GM10266 (cell line): ENCODE measurements around the gene RPS3A.
"Not testable (repeated sequence)": the region's sequence is repeated elsewhere in the genome, so short reads cannot be mapped to it uniquely, and the experiment has no call there.

ENCODE experiments used
- DNase-seq: peaks from one replicate; pipeline ENCODE4 v3.0.0; 2012; ENCODE audit errors: extremely low spot score
- CTCF ChIP-seq: IDR thresholded peaks from 2 replicates; pipeline ENCODE4 v1.5.1; 2012; ENCODE audit warnings: mild to moderate bottlenecking, low read depth; ENCODE audit not compliant: control insufficient read depth, insufficient read depth; ENCODE audit errors: missing control alignments

The RPS3A gene

DNA sequence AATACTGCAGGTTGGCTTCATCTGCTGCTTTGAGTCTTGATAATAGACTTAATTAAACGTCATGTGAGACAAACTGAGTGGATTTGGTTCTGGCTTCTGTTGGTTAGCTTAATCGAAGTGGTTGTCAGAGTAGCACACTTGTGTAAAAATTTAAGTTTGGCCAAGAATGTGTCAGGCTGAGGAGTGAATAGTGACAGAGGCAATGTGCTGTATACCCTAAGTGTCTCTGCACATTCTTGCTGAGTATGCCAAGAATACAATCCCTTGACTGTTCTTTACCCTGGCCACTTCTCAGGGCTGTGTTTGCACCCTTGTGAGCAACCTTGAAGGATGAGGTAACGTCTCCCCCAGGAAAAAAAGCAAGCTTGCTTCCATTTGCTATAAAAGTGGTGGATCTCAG is 14.9 kb downstream of the RPS3A start:
- no peak for TF ChIP-seq CTCF
- DNase-seq: no peak

GRCh38 chr4:151114986-151115385 is 15.6 kb downstream of the RPS3A start:
- no peak for DNase-seq
- TF ChIP-seq CTCF: no peak

DNA sequence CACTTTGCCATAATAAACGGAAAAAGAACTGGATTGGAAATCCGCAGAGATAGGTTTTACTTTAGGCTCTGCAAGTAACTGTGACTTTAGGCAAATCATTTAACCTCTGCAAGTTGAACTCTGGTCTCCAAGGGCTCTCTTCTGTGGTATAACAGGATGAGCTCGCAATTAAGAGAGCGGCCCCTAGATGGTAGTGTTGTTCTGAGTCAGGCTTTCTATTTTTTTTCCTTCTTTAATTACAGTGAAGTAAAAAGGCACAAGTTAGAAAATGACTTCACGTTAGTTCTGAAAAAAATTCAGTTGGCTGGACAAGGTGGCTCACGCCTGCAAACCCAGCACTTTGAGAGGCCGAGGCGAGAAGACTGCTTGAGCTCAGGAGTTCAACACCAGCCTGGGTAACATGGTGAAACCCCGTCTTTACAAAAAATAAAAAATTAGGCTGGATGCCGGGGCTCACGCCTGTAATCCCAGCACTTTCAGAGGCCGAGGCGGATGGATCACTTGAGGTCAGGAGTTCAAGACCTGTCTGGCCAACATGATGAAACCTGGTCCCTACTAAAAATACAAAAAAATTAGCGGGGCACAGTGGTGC is 18.0 kb downstream of the RPS3A start:
- peak; percentile 70 for TF ChIP-seq CTCF
- DNase-seq: peak; percentile 62

DNA sequence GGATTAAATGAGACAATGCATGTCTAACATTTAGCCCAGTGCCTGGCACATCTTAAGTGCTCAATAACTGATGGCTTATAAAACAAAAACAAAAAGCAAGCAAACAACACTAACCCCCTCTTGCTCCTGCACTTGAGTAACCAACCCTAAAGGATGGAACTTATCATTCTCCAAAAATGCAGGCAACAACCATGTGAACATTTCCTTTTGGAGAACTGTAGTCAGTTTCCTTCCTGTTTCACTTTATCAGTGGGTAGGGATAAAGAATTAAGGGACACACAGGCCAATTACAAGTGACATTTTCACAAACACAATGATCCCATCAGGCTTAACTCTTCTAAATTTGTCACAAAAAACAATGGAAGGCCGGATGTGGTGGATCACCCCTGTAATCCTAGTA is 30.4 kb downstream of the RPS3A start:
- DNase-seq: no peak
- no peak for TF ChIP-seq CTCF

DNA sequence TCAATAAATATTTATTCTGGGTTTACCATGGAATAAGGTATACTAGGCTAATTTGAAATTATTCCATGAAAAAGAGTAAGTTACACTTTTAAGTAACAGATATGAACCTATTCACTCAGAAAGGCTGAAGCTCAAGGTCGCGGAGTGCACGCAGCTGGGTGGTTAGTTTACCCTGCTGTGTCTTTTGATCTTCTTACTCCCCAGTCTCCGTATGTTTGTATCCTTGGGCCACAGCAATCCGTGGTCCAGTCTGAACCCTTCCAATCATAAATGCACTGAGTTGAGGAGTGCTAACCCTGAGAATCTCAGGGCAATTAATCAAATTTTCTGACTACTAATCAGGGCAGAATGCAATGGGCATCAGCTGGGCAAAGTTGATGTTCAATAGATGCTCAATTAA is 33.9 kb downstream of the RPS3A start:
- no peak for TF ChIP-seq CTCF
- no peak for DNase-seq

GRCh38 chr4:151136048-151136447 is 36.6 kb downstream of the RPS3A start:
- not testable (repeated sequence) for DNase-seq

- DNase-seq: no peak
- no peak for TF ChIP-seq CTCF
These were observed 40.4 kb downstream of the RPS3A start for GRCh38 chr4:151139814-151140213.

GRCh38 chr4:151142758-151143157 is 43.3 kb downstream of the RPS3A start:
- DNase-seq: no peak
- TF ChIP-seq CTCF: no peak
